ENCODE results near the gene RAET1L. TPM values are rescaled to one million over a fixed set of nuclear protein-coding genes. Genes with fewer than 3 reads are reported as not detected.

Gene RAET1L
- total and polyA plus RNA-seq, 9 of the 15 experiments (the other 6 are each of a cell fraction or from before 2014, with no cell fraction given) = not detected

GRCh38 chr6:150004783-150005717 lies 20.3 kb downstream of the RAET1L start (continued):
- no peak for TF ChIP-seq RBM14 (IDR thresholded peaks at IDR 0.05; ENCODE audit: borderline replicate concordance, insufficient read depth, low read depth, low read length)
- TF ChIP-seq FOXA3 (CRISPR knock-in tag; conservative IDR thresholded peaks at IDR 0.05 in 1 of 2, IDR thresholded peaks at IDR 0.05 in 1 of 2) = no peak
- TF ChIP-seq ZNF655 (CRISPR knock-in tag; IDR thresholded peaks at IDR 0.05) = no peak
- TF ChIP-seq ZNF518B (CRISPR knock-in tag; IDR thresholded peaks at IDR 0.05) = no peak
- no peak for TF ChIP-seq ZNF717 (CRISPR knock-in tag; IDR thresholded peaks at IDR 0.05)
- TF ChIP-seq CREB1 (IDR thresholded peaks at IDR 0.05) = peak; percentile 92
- peak; percentile 76 for TF ChIP-seq CREB1 (CRISPR knock-in tag; IDR thresholded peaks at IDR 0.05)
- peak; percentile 56 for TF ChIP-seq SAP30 (IDR thresholded peaks at IDR 0.05; ENCODE audit: borderline replicate concordance, insufficient read depth, low read depth, low read length, poor library complexity, severe bottlenecking)
- TF ChIP-seq, protein P1, sequence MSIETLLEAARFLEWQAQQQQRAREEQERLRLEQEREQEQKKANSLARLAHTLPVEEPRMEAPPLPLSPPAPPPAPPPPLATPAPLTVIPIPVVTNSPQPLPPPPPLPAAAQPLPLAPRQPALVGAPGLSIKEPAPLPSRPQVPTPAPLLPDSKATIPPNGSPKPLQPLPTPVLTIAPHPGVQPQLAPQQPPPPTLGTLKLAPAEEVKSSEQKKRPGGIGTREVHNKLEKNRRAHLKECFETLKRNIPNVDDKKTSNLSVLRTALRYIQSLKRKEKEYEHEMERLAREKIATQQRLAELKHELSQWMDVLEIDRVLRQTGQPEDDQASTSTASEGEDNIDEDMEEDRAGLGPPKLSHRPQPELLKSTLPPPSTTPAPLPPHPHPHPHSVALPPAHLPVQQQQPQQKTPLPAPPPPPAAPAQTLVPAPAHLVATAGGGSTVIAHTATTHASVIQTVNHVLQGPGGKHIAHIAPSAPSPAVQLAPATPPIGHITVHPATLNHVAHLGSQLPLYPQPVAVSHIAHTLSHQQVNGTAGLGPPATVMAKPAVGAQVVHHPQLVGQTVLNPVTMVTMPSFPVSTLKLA (conservative IDR thresholded peaks at IDR 0.05) = peak; percentile 85 to 92
- TF ChIP-seq CXXC5 (CRISPR knock-in tag; IDR thresholded peaks at IDR 0.05) = peak; percentile 87
- no peak for TF ChIP-seq HMBOX1 (IDR thresholded peaks at IDR 0.05)
- TF ChIP-seq ZBTB2 (IDR thresholded peaks at IDR 0.05) = no peak
- TF ChIP-seq CCNT2 (IDR thresholded peaks at IDR 0.05; ENCODE audit: borderline replicate concordance, extremely low read depth, insufficient read length, low read depth, low read length) = peak; percentile 92
- TF ChIP-seq, protein P2, sequence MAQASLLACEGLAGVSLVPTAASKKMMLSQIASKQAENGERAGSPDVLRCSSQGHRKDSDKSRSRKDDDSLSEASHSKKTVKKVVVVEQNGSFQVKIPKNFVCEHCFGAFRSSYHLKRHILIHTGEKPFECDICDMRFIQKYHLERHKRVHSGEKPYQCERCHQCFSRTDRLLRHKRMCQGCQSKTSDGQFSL (CRISPR knock-in tag; IDR thresholded peaks at IDR 0.05) = peak; percentile 59; the same call in 1 of the 2 replicates
- TF ChIP-seq, protein P2 (tag; IDR thresholded peaks at IDR 0.05) = no peak; a peak in 1 of 4 replicates

Data from K562 (cell line).